ENCODE measurements around the gene AK5. TPM values are rescaled to one million over a fixed set of nuclear protein-coding genes. Genes with fewer than 3 reads are reported as not detected.

The AK5 gene
- total and polyA plus RNA-seq, 2 of the 13 experiments (the other 11 are each of a cell fraction or from before 2014, with no cell fraction given): not detected

GRCh38 chr1:77387553-77387952 is 105.7 kb downstream of the AK5 start:
- no peak for TF ChIP-seq MAZ (IDR thresholded peaks at IDR 0.05; ENCODE audit: borderline replicate concordance, low read depth, low read length)
- TF ChIP-seq MAZ (CRISPR knock-in tag; IDR thresholded peaks at IDR 0.05; ENCODE audit: low read depth): no peak
- TF ChIP-seq KDM6A (CRISPR knock-in tag; IDR thresholded peaks at IDR 0.05; ENCODE audit: low read depth): no peak
- TF ChIP-seq ZNF326 (CRISPR knock-in tag; IDR thresholded peaks at IDR 0.05; ENCODE audit: borderline replicate concordance): no peak
- no peak for TF ChIP-seq NBN (conservative IDR thresholded peaks at IDR 0.05)
- H3K27ac ChIP-seq (ENCODE audit: extremely low read length, insufficient read depth, low read length): no peak overlapping the region
- no peak overlapping the region for H3K4me2 ChIP-seq (ENCODE audit: low read depth, low read length)
- no peaks in the 10 kb centered on the region for H3K36me3 ChIP-seq (replicated peaks in 1 of 2; ENCODE audit: control insufficient read depth in 1 of 2, insufficient read depth in 2 of 2, low read length in 2 of 2)
- H3K9ac ChIP-seq (ENCODE audit: insufficient read depth, low read depth, low read length): no peak overlapping the region
- no peaks in the 10 kb centered on the region for H3K9me3 ChIP-seq (ENCODE audit: low read length)
- no peaks in the 10 kb centered on the region for H3K4me1 ChIP-seq (ENCODE audit: insufficient read depth, low read length)
- ATAC-seq: no peak
- in situ Hi-C loops (cut with HindIII; ENCODE audit: extremely low pct_ligation_motif_present, low pct_unique_long_range_greater_than_20kb) (no loop called here), intact Hi-C loops (cut with micrococcal nuclease; ENCODE audit: unreplicated experiment) (no loop called here)
- no peaks in the 10 kb centered on the region; a peak in 1 of 5 replicates for H3K27me3 ChIP-seq (ENCODE audit: control insufficient read depth in 1 of 2, insufficient read depth in 2 of 2, low read length in 2 of 2)
- no peak for DNase-seq (ENCODE audit: low spot score)
- no peak overlapping the region for H3K4me3 ChIP-seq (replicated peaks in 1 of 3; ENCODE audit: insufficient read depth in 1 of 3, low read depth in 2 of 3, low read length in 3 of 3)
- ChIA-PET POLR2A (no interaction called here), CTCF (ENCODE audit: low intra/inter-chr PET ratio, low total read pairs) (no interaction called here)
- H3K79me2 ChIP-seq (ENCODE audit: insufficient read depth, low read length): no peaks in the 10 kb centered on the region
- WGBS (ENCODE audit: low lambda C conversion rate): 0% methylated on average over 1 of the region's 1 CpG
- BruUV-seq (replicated peaks): no TSS peak
- no peak for FAIRE-seq
- no peak overlapping the region for H2AFZ ChIP-seq (ENCODE audit: low read length)
- no peaks in the 10 kb centered on the region for H4K20me1 ChIP-seq (ENCODE audit: insufficient read depth, low read length)

GRCh38 chr1:77388661-77389060 is 106.8 kb downstream of the AK5 start:
- no peak overlapping the region for H3K4me2 ChIP-seq (ENCODE audit: low read depth, low read length)
- WGBS (ENCODE audit: low lambda C conversion rate): 30% methylated on average over 3 of the region's 3 CpGs
- no peaks in the 10 kb centered on the region; a peak in 1 of 5 replicates for H3K27me3 ChIP-seq (ENCODE audit: control insufficient read depth in 1 of 2, insufficient read depth in 2 of 2, low read length in 2 of 2)
- POLR2A ChIA-PET: no interaction called here
- intact Hi-C loops (cut with micrococcal nuclease; ENCODE audit: unreplicated experiment) (no loop called here), in situ Hi-C loops (cut with HindIII; ENCODE audit: extremely low pct_ligation_motif_present, low pct_unique_long_range_greater_than_20kb) (no loop called here)
- no peak for ATAC-seq
- H3K4me1 ChIP-seq (ENCODE audit: insufficient read depth, low read length): no peaks in the 10 kb centered on the region
- no peak overlapping the region for H3K27ac ChIP-seq (ENCODE audit: extremely low read length, insufficient read depth, low read length)
- no peaks in the 10 kb centered on the region for H3K9me3 ChIP-seq (ENCODE audit: low read length)
- no TSS peak for BruUV-seq (replicated peaks)
- no peak overlapping the region for H2AFZ ChIP-seq (ENCODE audit: low read length)
- CTCF ChIA-PET (ENCODE audit: low intra/inter-chr PET ratio, low total read pairs): no interaction called here
- DNase-seq (ENCODE audit: low spot score): no peak
- no peak overlapping the region for H3K9ac ChIP-seq (ENCODE audit: insufficient read depth, low read depth, low read length)
- no peaks in the 10 kb centered on the region for H3K79me2 ChIP-seq (ENCODE audit: insufficient read depth, low read length)
- TF ChIP-seq ZNF367 (CRISPR knock-in tag; IDR thresholded peaks at IDR 0.05; ENCODE audit: borderline replicate concordance) (no peak), ZBTB33 (CRISPR knock-in tag; IDR thresholded peaks at IDR 0.05) (no peak), TAF1 (CRISPR knock-in tag; IDR thresholded peaks at IDR 0.05) (no peak), ZNF382 (CRISPR knock-in tag; IDR thresholded peaks at IDR 0.05; ENCODE audit: borderline replicate concordance) (no peak), ZNF616 (CRISPR knock-in tag; IDR thresholded peaks at IDR 0.05; ENCODE audit: low read depth) (no peak), ZNF790 (CRISPR knock-in tag; IDR thresholded peaks at IDR 0.05; ENCODE audit: borderline replicate concordance) (no peak)
- TF ChIP-seq, protein P1, sequence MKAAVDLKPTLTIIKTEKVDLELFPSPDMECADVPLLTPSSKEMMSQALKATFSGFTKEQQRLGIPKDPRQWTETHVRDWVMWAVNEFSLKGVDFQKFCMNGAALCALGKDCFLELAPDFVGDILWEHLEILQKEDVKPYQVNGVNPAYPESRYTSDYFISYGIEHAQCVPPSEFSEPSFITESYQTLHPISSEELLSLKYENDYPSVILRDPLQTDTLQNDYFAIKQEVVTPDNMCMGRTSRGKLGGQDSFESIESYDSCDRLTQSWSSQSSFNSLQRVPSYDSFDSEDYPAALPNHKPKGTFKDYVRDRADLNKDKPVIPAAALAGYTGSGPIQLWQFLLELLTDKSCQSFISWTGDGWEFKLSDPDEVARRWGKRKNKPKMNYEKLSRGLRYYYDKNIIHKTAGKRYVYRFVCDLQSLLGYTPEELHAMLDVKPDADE (CRISPR knock-in tag; IDR thresholded peaks at IDR 0.05): no peak
- H3K4me3 ChIP-seq (replicated peaks in 1 of 3; ENCODE audit: insufficient read depth in 1 of 3, low read depth in 2 of 3, low read length in 3 of 3): no peak overlapping the region
- H4K20me1 ChIP-seq (ENCODE audit: insufficient read depth, low read length): no peaks in the 10 kb centered on the region
- H3K36me3 ChIP-seq (replicated peaks in 1 of 2; ENCODE audit: control insufficient read depth in 1 of 2, insufficient read depth in 2 of 2, low read length in 2 of 2): no peaks in the 10 kb centered on the region
- no peak for FAIRE-seq
